ENCODE data around the gene PTPRM. TPM values are rescaled to one million over a fixed set of nuclear protein-coding genes. Genes with fewer than 3 reads are reported as not detected.

The PTPRM gene
- polyA plus RNA-seq, 1 of the 3 experiments (the other 2 are of a cell fraction) = 16.0 TPM

GRCh38 chr18:7629416-7629815 lies 62.3 kb downstream of the PTPRM start:
- ChIA-PET POLR2A (no interaction called here), CTCF (interaction anchor here (0.6 to 1.8 kb wide), 2 partner anchors 9 to 10 kb away, joined by 3 to 6 read pairs; no protein-coding TSS in a partner anchor)
- Histone ChIP-seq H3K4me1 (ENCODE audit: control insufficient read depth in 1 of 2, insufficient read depth in 2 of 2, low read depth in 1 of 2, low read length in 1 of 2) (peaks cover 0 to 13% of the 10 kb centered on the region in 2 experiments; a peak in 2 of 4 replicates), H4K20me1 (ENCODE audit: insufficient read depth) (no peaks in the 10 kb centered on the region), H3K9me3 (no peaks in the 10 kb centered on the region), H2AFZ (ENCODE audit: low read depth) (no peak overlapping the region), H3K4me3 (ENCODE audit: low read depth in 2 of 2, low read length in 1 of 2) (no peak overlapping the region), H3F3A (replicated peaks; ENCODE audit: insufficient read depth) (no peaks in the 10 kb centered on the region), H3K9me2 (no peaks in the 10 kb centered on the region), H3K27ac (ENCODE audit: low read depth in 2 of 2, low read length in 1 of 2) (no peak overlapping the region), H3K79me2 (ENCODE audit: insufficient read depth) (no peaks in the 10 kb centered on the region), H3K27me3 (ENCODE audit: insufficient read depth) (no peaks in the 10 kb centered on the region), H3K9ac (no peak overlapping the region), H3K36me3 (replicated peaks in 1 of 2; ENCODE audit: control insufficient read depth in 1 of 2, insufficient read depth in 2 of 2, low read length in 1 of 2) (no peaks in the 10 kb centered on the region), H3K4me2 (no peak overlapping the region)
- TF ChIP-seq CTCF (IDR thresholded peaks at IDR 0.05) = no peak
- no peak for TF ChIP-seq MXI1 (IDR thresholded peaks at IDR 0.05; ENCODE audit: low read depth, low read length)
- TF ChIP-seq POLR2AphosphoS5 (IDR thresholded peaks at IDR 0.05; ENCODE audit: low read depth, low read length) = no peak
- no peak for TF ChIP-seq RAD21 (IDR thresholded peaks at IDR 0.05; ENCODE audit: low read length)
- no peak for TF ChIP-seq TAF1 (IDR thresholded peaks at IDR 0.05; ENCODE audit: borderline replicate concordance, low read depth, low read length)
- TF ChIP-seq ZBTB33 (IDR thresholded peaks at IDR 0.05; ENCODE audit: borderline replicate concordance, low read depth) = no peak
- no peak for TF ChIP-seq SIN3A (IDR thresholded peaks at IDR 0.05; ENCODE audit: borderline replicate concordance, low read depth, low read length)
- no peak for TF ChIP-seq NFIC (IDR thresholded peaks at IDR 0.05; ENCODE audit: borderline replicate concordance)
- no peak for TF ChIP-seq NRF1 (IDR thresholded peaks at IDR 0.05; ENCODE audit: low read depth, low read length)
- TF ChIP-seq JUND (IDR thresholded peaks at IDR 0.05) = no peak
- TF ChIP-seq FOSL2 (IDR thresholded peaks at IDR 0.05; ENCODE audit: borderline replicate concordance, low read depth) = no peak
- TF ChIP-seq CHD2 (IDR thresholded peaks at IDR 0.05; ENCODE audit: low read length, partially characterized antibody) = no peak
- no peak for TF ChIP-seq IRF3 (IDR thresholded peaks at IDR 0.05; ENCODE audit: low read depth, low read length)
- TF ChIP-seq GATA2 (CRISPR knock-in tag; IDR thresholded peaks at IDR 0.05) = no peak
- no peak for TF ChIP-seq GABPA (IDR thresholded peaks at IDR 0.05; ENCODE audit: low read depth)
- no peak for TF ChIP-seq EZH2phosphoT487 (IDR thresholded peaks at IDR 0.05; ENCODE audit: borderline replicate concordance, low read depth)
- TF ChIP-seq RCOR1 (IDR thresholded peaks at IDR 0.05; ENCODE audit: low read length) = no peak
- TF ChIP-seq FOXJ3 (CRISPR knock-in tag; IDR thresholded peaks at IDR 0.05) = no peak
- TF ChIP-seq PBX3 (IDR thresholded peaks at IDR 0.05) = no peak
- TF ChIP-seq TEAD4 (IDR thresholded peaks at IDR 0.05; ENCODE audit: borderline replicate concordance, insufficient read depth) = no peak
- no peak for DNase-seq
